ENCODE data around the gene SLC2A11.
"Not testable (repeated sequence)": the region's sequence is repeated elsewhere in the genome, so short reads cannot be mapped to it uniquely, and the experiment has no call there.

Gene SLC2A11

GRCh38 chr22:23896523-23897186 lies 39.0 kb downstream of the SLC2A11 start:
- Histone ChIP-seq H3K36me3 (ENCODE audit: control insufficient read depth in 1 of 2, insufficient read depth in 2 of 2, low read length in 2 of 2) (peaks cover 0 to 26% of the 10 kb centered on the region in 2 donors), H3K4me1 (ENCODE audit: control insufficient read depth in 1 of 2, insufficient read depth in 2 of 2, low read length in 2 of 2) (peaks cover 16 to 26% of the 10 kb centered on the region in 2 donors), H3K4me3 (ENCODE audit: low read depth in 1 of 2, low read length in 2 of 2) (no peak overlapping the region), H3K9me3 (ENCODE audit: control insufficient read depth in 1 of 2, low read length in 2 of 2) (no peaks in the 10 kb centered on the region), H3K9ac (ENCODE audit: low read depth in 1 of 2, low read length in 2 of 2) (no peak overlapping the region), H3K27ac (ENCODE audit: low read depth, low read length) (no peak overlapping the region), H3K27me3 (ENCODE audit: control insufficient read depth in 1 of 2, insufficient read depth in 2 of 2, low read length in 2 of 2) (no peaks in the 10 kb centered on the region)

- Histone ChIP-seq H3K4me3 (ENCODE audit: low read depth in 1 of 2, low read length in 2 of 2) (no peak overlapping the region), H3K36me3 (ENCODE audit: control insufficient read depth in 1 of 2, insufficient read depth in 2 of 2, low read length in 2 of 2) (peaks cover 0 to 26% of the 10 kb centered on the region in 2 donors), H3K9ac (ENCODE audit: low read depth in 1 of 2, low read length in 2 of 2) (no peak overlapping the region), H3K9me3 (ENCODE audit: control insufficient read depth in 1 of 2, low read length in 2 of 2) (no peaks in the 10 kb centered on the region), H3K27ac (ENCODE audit: low read depth, low read length) (no peak overlapping the region), H3K4me1 (ENCODE audit: control insufficient read depth in 1 of 2, insufficient read depth in 2 of 2, low read length in 2 of 2) (peaks cover 16 to 26% of the 10 kb centered on the region in 2 donors), H3K27me3 (ENCODE audit: control insufficient read depth in 1 of 2, insufficient read depth in 2 of 2, low read length in 2 of 2) (no peaks in the 10 kb centered on the region)
Measured at GRCh38 chr22:23897320-23897719, 39.6 kb downstream of the SLC2A11 start.

- Histone ChIP-seq H3K27me3 (ENCODE audit: control insufficient read depth in 1 of 2, insufficient read depth in 2 of 2, low read length in 2 of 2) (no peaks in the 10 kb centered on the region), H3K4me3 (ENCODE audit: low read depth in 1 of 2, low read length in 2 of 2) (no peak overlapping the region), H3K4me1 (ENCODE audit: control insufficient read depth in 1 of 2, insufficient read depth in 2 of 2, low read length in 2 of 2) (peaks cover 14 to 22% of the 10 kb centered on the region in 2 donors), H3K9me3 (ENCODE audit: control insufficient read depth in 1 of 2, low read length in 2 of 2) (no peaks in the 10 kb centered on the region), H3K9ac (ENCODE audit: low read depth in 1 of 2, low read length in 2 of 2) (no peak overlapping the region), H3K27ac (ENCODE audit: low read depth, low read length) (no peak overlapping the region), H3K36me3 (ENCODE audit: control insufficient read depth in 1 of 2, insufficient read depth in 2 of 2, low read length in 2 of 2) (peaks cover 0 to 26% of the 10 kb centered on the region in 2 donors)
Measured at GRCh38 chr22:23898006-23898974, 40.6 kb downstream of the SLC2A11 start.

- peaks cover 9 to 16% of the 10 kb centered on the region in 2 donors for H3K4me1 ChIP-seq (ENCODE audit: control insufficient read depth in 1 of 2, insufficient read depth in 2 of 2, low read length in 2 of 2)
- no peak overlapping the region for H3K9ac ChIP-seq (ENCODE audit: low read depth in 1 of 2, low read length in 2 of 2)
- H3K27ac ChIP-seq (ENCODE audit: low read depth, low read length), result no peak overlapping the region
- H3K4me3 ChIP-seq (ENCODE audit: low read depth in 1 of 2, low read length in 2 of 2), result no peak overlapping the region
- H3K27me3 ChIP-seq (ENCODE audit: control insufficient read depth in 1 of 2, insufficient read depth in 2 of 2, low read length in 2 of 2), result no peaks in the 10 kb centered on the region
- H3K36me3 ChIP-seq (ENCODE audit: control insufficient read depth in 1 of 2, insufficient read depth in 2 of 2, low read length in 2 of 2), result peaks cover 0 to 26% of the 10 kb centered on the region in 2 donors
- no peaks in the 10 kb centered on the region for H3K9me3 ChIP-seq (ENCODE audit: control insufficient read depth in 1 of 2, low read length in 2 of 2)
Measured at GRCh38 chr22:23899042-23899745, 41.5 kb downstream of the SLC2A11 start.

GRCh38 chr22:23900227-23900626 lies 42.6 kb downstream of the SLC2A11 start:
- H3K4me1 ChIP-seq (ENCODE audit: control insufficient read depth in 1 of 2, insufficient read depth in 2 of 2, low read length in 2 of 2), result peaks cover 7 to 13% of the 10 kb centered on the region in 2 donors
- H3K9ac ChIP-seq (ENCODE audit: low read depth in 1 of 2, low read length in 2 of 2); H3K27ac ChIP-seq (ENCODE audit: low read depth, low read length); H3K9me3 ChIP-seq (ENCODE audit: control insufficient read depth in 1 of 2, low read length in 2 of 2); H3K4me3 ChIP-seq (ENCODE audit: low read depth in 1 of 2, low read length in 2 of 2); H3K27me3 ChIP-seq (ENCODE audit: control insufficient read depth in 1 of 2, insufficient read depth in 2 of 2, low read length in 2 of 2): not testable (repeated sequence)
- H3K36me3 ChIP-seq (ENCODE audit: control insufficient read depth in 1 of 2, insufficient read depth in 2 of 2, low read length in 2 of 2), result peaks cover 0 to 26% of the 10 kb centered on the region in 2 donors

- Histone ChIP-seq H3K4me3 (ENCODE audit: low read depth in 1 of 2, low read length in 2 of 2) (no peak overlapping the region), H3K4me1 (ENCODE audit: control insufficient read depth in 1 of 2, insufficient read depth in 2 of 2, low read length in 2 of 2) (peaks cover 0 to 4% of the 10 kb centered on the region in 2 donors), H3K9me3 (ENCODE audit: control insufficient read depth in 1 of 2, low read length in 2 of 2) (no peaks in the 10 kb centered on the region), H3K9ac (ENCODE audit: low read depth in 1 of 2, low read length in 2 of 2) (no peak overlapping the region), H3K27me3 (ENCODE audit: control insufficient read depth in 1 of 2, insufficient read depth in 2 of 2, low read length in 2 of 2) (no peaks in the 10 kb centered on the region), H3K27ac (ENCODE audit: low read depth, low read length) (no peak overlapping the region), H3K36me3 (ENCODE audit: control insufficient read depth in 1 of 2, insufficient read depth in 2 of 2, low read length in 2 of 2) (peaks cover 0 to 17% of the 10 kb centered on the region in 2 donors)
Measured at GRCh38 chr22:23901600-23901999, 43.9 kb downstream of the SLC2A11 start.

GRCh38 chr22:23903328-23903971 lies 45.8 kb downstream of the SLC2A11 start:
- H3K4me1 ChIP-seq (ENCODE audit: control insufficient read depth in 1 of 2, insufficient read depth in 2 of 2, low read length in 2 of 2), result peaks cover 0 to 3% of the 10 kb centered on the region in 2 donors
- H3K36me3 ChIP-seq (ENCODE audit: control insufficient read depth in 1 of 2, insufficient read depth in 2 of 2, low read length in 2 of 2), result peaks cover 0 to 6% of the 10 kb centered on the region in 2 donors
- no peak overlapping the region for H3K27ac ChIP-seq (ENCODE audit: low read depth, low read length)
- H3K9me3 ChIP-seq (ENCODE audit: control insufficient read depth in 1 of 2, low read length in 2 of 2), result no peaks in the 10 kb centered on the region
- no peak overlapping the region for H3K4me3 ChIP-seq (ENCODE audit: low read depth in 1 of 2, low read length in 2 of 2)
- H3K27me3 ChIP-seq (ENCODE audit: control insufficient read depth in 1 of 2, insufficient read depth in 2 of 2, low read length in 2 of 2), result no peaks in the 10 kb centered on the region
- H3K9ac ChIP-seq (ENCODE audit: low read depth in 1 of 2, low read length in 2 of 2), result no peak overlapping the region

- no peaks in the 10 kb centered on the region for H3K36me3 ChIP-seq (ENCODE audit: control insufficient read depth in 1 of 2, insufficient read depth in 2 of 2, low read length in 2 of 2)
- no peak overlapping the region for H3K4me3 ChIP-seq (ENCODE audit: low read depth in 1 of 2, low read length in 2 of 2)
- peaks cover 7 to 16% of the 10 kb centered on the region in 2 donors for H3K4me1 ChIP-seq (ENCODE audit: control insufficient read depth in 1 of 2, insufficient read depth in 2 of 2, low read length in 2 of 2)
- H3K27ac ChIP-seq (ENCODE audit: low read depth, low read length), result no peak overlapping the region
- no peak overlapping the region for H3K9ac ChIP-seq (ENCODE audit: low read depth in 1 of 2, low read length in 2 of 2)
- no peaks in the 10 kb centered on the region for H3K9me3 ChIP-seq (ENCODE audit: control insufficient read depth in 1 of 2, low read length in 2 of 2)
- H3K27me3 ChIP-seq (ENCODE audit: control insufficient read depth in 1 of 2, insufficient read depth in 2 of 2, low read length in 2 of 2), result no peaks in the 10 kb centered on the region
Measured at GRCh38 chr22:23904573-23905254, 47.0 kb downstream of the SLC2A11 start.

GRCh38 chr22:23906641-23907040 lies 49.0 kb downstream of the SLC2A11 start:
- Histone ChIP-seq H3K9ac (ENCODE audit: low read depth in 1 of 2, low read length in 2 of 2) (no peak overlapping the region), H3K27ac (ENCODE audit: low read depth, low read length) (no peak overlapping the region)

More at GRCh38 chr22:23906641-23907040, 49.0 kb downstream of the SLC2A11 start:
- H3K27me3 ChIP-seq (ENCODE audit: control insufficient read depth in 1 of 2, insufficient read depth in 2 of 2, low read length in 2 of 2), result no peaks in the 10 kb centered on the region
- no peak overlapping the region for H3K4me3 ChIP-seq (ENCODE audit: low read depth in 1 of 2, low read length in 2 of 2)
- peaks cover 11 to 19% of the 10 kb centered on the region in 2 donors for H3K4me1 ChIP-seq (ENCODE audit: control insufficient read depth in 1 of 2, insufficient read depth in 2 of 2, low read length in 2 of 2)
- H3K9me3 ChIP-seq (ENCODE audit: control insufficient read depth in 1 of 2, low read length in 2 of 2), result no peaks in the 10 kb centered on the region
- H3K36me3 ChIP-seq (ENCODE audit: control insufficient read depth in 1 of 2, insufficient read depth in 2 of 2, low read length in 2 of 2), result no peaks in the 10 kb centered on the region

Measured in duodenal mucosa (tissue), 2 donors.